WTC11 (cell line): ENCODE data around the gene DLL1. TPM values are rescaled to one million over a fixed set of nuclear protein-coding genes. Genes with fewer than 3 reads are reported as not detected.

Experiments
- ATAC-seq: fragments of 200-7000 bp; cut with Tn5 transposase; 2 replicates; pipeline ENCODE4 v1.10.0; 2021; ENCODE audit warnings: mild to moderate bottlenecking, moderate library complexity
- CTCF ChIA-PET: fragments of 300-600 bp; sonication (Branson Sonifier 250); formaldehyde crosslinking; loops from one replicate; lab custom pipeline; 2021; ENCODE audit warnings: antibody characterized with exemption; lab: Charles Lee
- POLR2A ChIA-PET: fragments of 350-600 bp; sonication (Branson Sonifier 250); formaldehyde crosslinking; loops from one replicate; lab custom pipeline; 2021; ENCODE audit warnings: antibody characterized with exemption; lab: Charles Lee
- DNase-seq: peaks from one replicate; pipeline ENCODE4 v3.0.0; 2021; ENCODE audit warnings: low spot score
- H3K27ac Mint-ChIP-seq: 2 replicates; pipeline ENCODE4 v1.8.0; 2021; ENCODE audit warnings: mixed read lengths
- H3K27me3 Mint-ChIP-seq: 2 replicates; pipeline ENCODE4 v1.8.0; 2021; ENCODE audit warnings: low read depth, mild to moderate bottlenecking, moderate library complexity, mixed read lengths
- H3K36me3 Mint-ChIP-seq: 2 replicates; pipeline ENCODE4 v1.8.0; 2021; ENCODE audit warnings: mixed read lengths
- H3K4me1 Mint-ChIP-seq: 2 replicates; pipeline ENCODE4 v1.8.0; 2022; ENCODE audit warnings: mixed read lengths
- H3K4me3 Mint-ChIP-seq: 2 replicates; pipeline ENCODE4 v1.8.0; 2021; ENCODE audit warnings: mild to moderate bottlenecking, moderate library complexity, mixed read lengths
- H3K9me3 Mint-ChIP-seq: 2 replicates; pipeline ENCODE4 v1.8.0; 2021; ENCODE audit warnings: mixed read lengths
- ATF3 ChIP-seq: sonication (generic); formaldehyde crosslinking; conservative IDR thresholded peaks from 2 replicates; pipeline ENCODE4 v1.8.1; 2022; ENCODE audit warnings: mild to moderate bottlenecking, missing genetic modification reagents
- CBFB ChIP-seq: sonication (generic); formaldehyde crosslinking; IDR thresholded peaks from 2 replicates; pipeline ENCODE4 v1.8.1; 2022; ENCODE audit warnings: mild to moderate bottlenecking, low read depth, missing genetic modification reagents
- FOXK1 ChIP-seq: sonication (generic); formaldehyde crosslinking; IDR thresholded peaks from 2 replicates; pipeline ENCODE4 v1.8.0; 2022; ENCODE audit warnings: mild to moderate bottlenecking, moderate library complexity, missing genetic modification reagents
- GABPB1 ChIP-seq: sonication (generic); formaldehyde crosslinking; IDR thresholded peaks from 2 replicates; pipeline ENCODE4 v1.8.1; 2023; ENCODE audit warnings: mild to moderate bottlenecking, missing genetic modification reagents
- IRF2 ChIP-seq: sonication (generic); formaldehyde crosslinking; IDR thresholded peaks from 2 replicates; pipeline ENCODE4 v1.8.0; 2022; ENCODE audit warnings: low read depth, missing genetic modification reagents, borderline replicate concordance
- JUN ChIP-seq: sonication (generic); formaldehyde crosslinking; IDR thresholded peaks from 2 replicates; pipeline ENCODE4 v1.8.0; 2023; ENCODE audit warnings: mild to moderate bottlenecking, missing genetic modification reagents
- KAT7 ChIP-seq: sonication (generic); formaldehyde crosslinking; IDR thresholded peaks from 2 replicates; pipeline ENCODE4 v1.8.1; 2023; ENCODE audit warnings: missing genetic modification reagents, mild to moderate bottlenecking, borderline replicate concordance
- NFATC4 ChIP-seq: fragments of 250-450 bp; sonication (Bioruptor Pico); IDR thresholded peaks from 2 replicates; pipeline ENCODE4 v1.9.0; 2021; ENCODE audit warnings: mild to moderate bottlenecking
- NR3C1 ChIP-seq: sonication (generic); formaldehyde crosslinking; conservative IDR thresholded peaks from 2 replicates; pipeline ENCODE4 v1.8.1; 2023; ENCODE audit warnings: low read depth, mild to moderate bottlenecking, missing genetic modification reagents
- PRDM15 ChIP-seq: sonication (generic); formaldehyde crosslinking; IDR thresholded peaks from 2 replicates; pipeline ENCODE4 v1.8.0; 2022; ENCODE audit warnings: missing genetic modification reagents
- RELA ChIP-seq: sonication (generic); formaldehyde crosslinking; IDR thresholded peaks from 2 replicates; pipeline ENCODE4 v1.8.1; 2022; ENCODE audit warnings: missing genetic modification reagents, mild to moderate bottlenecking, borderline replicate concordance
- RORB ChIP-seq: fragments of 250-450 bp; sonication (Bioruptor Pico); IDR thresholded peaks from 2 replicates; pipeline ENCODE4 v1.9.0; 2021; ENCODE audit warnings: mild to moderate bottlenecking
- SMAD3 ChIP-seq: sonication (generic); formaldehyde crosslinking; IDR thresholded peaks from 2 replicates; pipeline ENCODE4 v1.8.0; 2022; ENCODE audit warnings: missing genetic modification reagents, mild to moderate bottlenecking, borderline replicate concordance
- SMAD4 ChIP-seq: sonication (generic); formaldehyde crosslinking; IDR thresholded peaks from 2 replicates; pipeline ENCODE4 v1.8.0; 2022; ENCODE audit warnings: mild to moderate bottlenecking, missing genetic modification reagents
- SP1 ChIP-seq: sonication (generic); formaldehyde crosslinking; conservative IDR thresholded peaks from 2 replicates; pipeline ENCODE4 v1.8.1; 2022; ENCODE audit warnings: missing genetic modification reagents
- ZBTB21 ChIP-seq: sonication (generic); formaldehyde crosslinking; IDR thresholded peaks from 2 replicates; pipeline ENCODE4 v1.8.1; 2023; ENCODE audit warnings: mild to moderate bottlenecking, missing genetic modification reagents, borderline replicate concordance
- ZBTB43 ChIP-seq: sonication (generic); formaldehyde crosslinking; IDR thresholded peaks from 2 replicates; pipeline ENCODE4 v1.8.1; 2023; ENCODE audit warnings: mild to moderate bottlenecking, missing genetic modification reagents
- ZNF121 ChIP-seq: sonication (generic); formaldehyde crosslinking; IDR thresholded peaks from 2 replicates; pipeline ENCODE4 v1.8.0; 2023; ENCODE audit warnings: missing genetic modification reagents
- ZNF219 ChIP-seq: sonication (generic); formaldehyde crosslinking; IDR thresholded peaks from 2 replicates; pipeline ENCODE4 v1.8.0; 2023; ENCODE audit warnings: missing genetic modification reagents, mild to moderate bottlenecking, borderline replicate concordance
- ZNF263 ChIP-seq: sonication (generic); formaldehyde crosslinking; IDR thresholded peaks from 2 replicates; pipeline ENCODE4 v1.8.1; 2022; ENCODE audit warnings: low read depth, mild to moderate bottlenecking, moderate library complexity, missing genetic modification reagents
- ZNF512 ChIP-seq: sonication (generic); formaldehyde crosslinking; IDR thresholded peaks from 2 replicates; pipeline ENCODE4 v1.8.1; 2022; ENCODE audit warnings: missing genetic modification reagents, borderline replicate concordance
- total RNA-seq: library from RNA; stranded (reverse); gene quantifications from 3 replicates; pipeline ENCODE4 v1.2.3, GENCODE V29; 2021
- TF ChIP-seq, protein P1 (sequence below): sonication (generic); formaldehyde crosslinking; IDR thresholded peaks from 2 replicates; pipeline ENCODE4 v1.8.1; 2022; ENCODE audit warnings: low read depth, missing genetic modification reagents, borderline replicate concordance
- TF ChIP-seq, protein P2 (sequence below): sonication (generic); formaldehyde crosslinking; IDR thresholded peaks from 2 replicates; pipeline ENCODE4 v1.8.1; 2023; ENCODE audit warnings: mild to moderate bottlenecking, moderate library complexity, missing genetic modification reagents
- TF ChIP-seq, protein P3 (sequence below): sonication (generic); formaldehyde crosslinking; IDR thresholded peaks from 2 replicates; pipeline ENCODE4 v1.8.1; 2022; ENCODE audit warnings: low read depth, mild to moderate bottlenecking, moderate library complexity, missing genetic modification reagents, borderline replicate concordance

The DLL1 gene
- total RNA-seq, 1 experiment from 2014 or later, result 25.3 TPM

- TF ChIP-seq PRDM15 (CRISPR knock-in tag), result no peak
- no peak for TF ChIP-seq SP1 (CRISPR knock-in tag)
- TF ChIP-seq SMAD3 (CRISPR knock-in tag), result no peak
- TF ChIP-seq ZNF263, result no peak
- TF ChIP-seq IRF2 (CRISPR knock-in tag), result no peak
- TF ChIP-seq ZNF219 (CRISPR knock-in tag), result no peak
These were observed 22.4 kb downstream of the DLL1 start (continued) for GRCh38 chr6:170268216-170269129.

GRCh38 chr6:170267688-170268087 is 23.2 kb downstream of the DLL1 start:
- H3K36me3 Mint-ChIP-seq, result no peaks in the 10 kb centered on the region
- ChIA-PET POLR2A (no interaction called here), CTCF (no interaction called here)
- H3K4me1 Mint-ChIP-seq, result peaks cover 19% of the 10 kb centered on the region
- no peak for DNase-seq
- no peak overlapping the region for H3K4me3 Mint-ChIP-seq
- no peaks in the 10 kb centered on the region for H3K27me3 Mint-ChIP-seq
- H3K27ac Mint-ChIP-seq, result no peak overlapping the region
- no peak for ATAC-seq
- no peaks in the 10 kb centered on the region for H3K9me3 Mint-ChIP-seq
- TF ChIP-seq, protein P1, sequence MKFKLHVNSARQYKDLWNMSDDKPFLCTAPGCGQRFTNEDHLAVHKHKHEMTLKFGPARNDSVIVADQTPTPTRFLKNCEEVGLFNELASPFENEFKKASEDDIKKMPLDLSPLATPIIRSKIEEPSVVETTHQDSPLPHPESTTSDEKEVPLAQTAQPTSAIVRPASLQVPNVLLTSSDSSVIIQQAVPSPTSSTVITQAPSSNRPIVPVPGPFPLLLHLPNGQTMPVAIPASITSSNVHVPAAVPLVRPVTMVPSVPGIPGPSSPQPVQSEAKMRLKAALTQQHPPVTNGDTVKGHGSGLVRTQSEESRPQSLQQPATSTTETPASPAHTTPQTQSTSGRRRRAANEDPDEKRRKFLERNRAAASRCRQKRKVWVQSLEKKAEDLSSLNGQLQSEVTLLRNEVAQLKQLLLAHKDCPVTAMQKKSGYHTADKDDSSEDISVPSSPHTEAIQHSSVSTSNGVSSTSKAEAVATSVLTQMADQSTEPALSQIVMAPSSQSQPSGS, result no peak
- TF ChIP-seq ZBTB43 (CRISPR knock-in tag) (no peak), KAT7 (no peak), ATF3 (CRISPR knock-in tag) (no peak), ZNF121 (CRISPR knock-in tag) (no peak), GABPB1 (CRISPR knock-in tag) (no peak), NR3C1 (CRISPR knock-in tag) (no peak), RORB (CRISPR knock-in tag) (no peak), JUN (CRISPR knock-in tag) (no peak), ZBTB21 (CRISPR knock-in tag) (no peak), SMAD4 (no peak), FOXK1 (CRISPR knock-in tag) (no peak), ZNF512 (CRISPR knock-in tag) (no peak), NFATC4 (no peak), RELA (no peak), CBFB (CRISPR knock-in tag) (no peak)
- TF ChIP-seq, protein P2, sequence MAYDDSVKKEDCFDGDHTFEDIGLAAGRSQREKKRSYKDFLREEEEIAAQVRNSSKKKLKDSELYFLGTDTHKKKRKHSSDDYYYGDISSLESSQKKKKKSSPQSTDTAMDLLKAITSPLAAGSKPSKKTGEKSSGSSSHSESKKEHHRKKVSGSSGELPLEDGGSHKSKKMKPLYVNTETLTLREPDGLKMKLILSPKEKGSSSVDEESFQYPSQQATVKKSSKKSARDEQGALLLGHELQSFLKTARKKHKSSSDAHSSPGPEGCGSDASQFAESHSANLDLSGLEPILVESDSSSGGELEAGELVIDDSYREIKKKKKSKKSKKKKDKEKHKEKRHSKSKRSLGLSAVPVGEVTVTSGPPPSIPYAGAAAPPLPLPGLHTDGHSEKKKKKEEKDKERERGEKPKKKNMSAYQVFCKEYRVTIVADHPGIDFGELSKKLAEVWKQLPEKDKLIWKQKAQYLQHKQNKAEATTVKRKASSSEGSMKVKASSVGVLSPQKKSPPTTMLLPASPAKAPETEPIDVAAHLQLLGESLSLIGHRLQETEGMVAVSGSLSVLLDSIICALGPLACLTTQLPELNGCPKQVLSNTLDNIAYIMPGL (CRISPR knock-in tag), result no peak
- TF ChIP-seq, protein P3, sequence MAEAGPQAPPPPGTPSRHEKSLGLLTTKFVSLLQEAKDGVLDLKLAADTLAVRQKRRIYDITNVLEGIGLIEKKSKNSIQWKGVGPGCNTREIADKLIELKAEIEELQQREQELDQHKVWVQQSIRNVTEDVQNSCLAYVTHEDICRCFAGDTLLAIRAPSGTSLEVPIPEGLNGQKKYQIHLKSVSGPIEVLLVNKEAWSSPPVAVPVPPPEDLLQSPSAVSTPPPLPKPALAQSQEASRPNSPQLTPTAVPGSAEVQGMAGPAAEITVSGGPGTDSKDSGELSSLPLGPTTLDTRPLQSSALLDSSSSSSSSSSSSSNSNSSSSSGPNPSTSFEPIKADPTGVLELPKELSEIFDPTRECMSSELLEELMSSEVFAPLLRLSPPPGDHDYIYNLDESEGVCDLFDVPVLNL (CRISPR knock-in tag), result no peak
